HG02623 (cell line): ENCODE data around the gene TTC7B.

ENCODE experiments used
- ATAC-seq: cut with Tn5 transposase; IDR thresholded peaks from one replicate; pipeline ENCODE4 v1.9.1; 2021; ENCODE audit warnings: moderate library complexity; ENCODE audit not compliant: unreplicated experiment

Gene TTC7B

DNA sequence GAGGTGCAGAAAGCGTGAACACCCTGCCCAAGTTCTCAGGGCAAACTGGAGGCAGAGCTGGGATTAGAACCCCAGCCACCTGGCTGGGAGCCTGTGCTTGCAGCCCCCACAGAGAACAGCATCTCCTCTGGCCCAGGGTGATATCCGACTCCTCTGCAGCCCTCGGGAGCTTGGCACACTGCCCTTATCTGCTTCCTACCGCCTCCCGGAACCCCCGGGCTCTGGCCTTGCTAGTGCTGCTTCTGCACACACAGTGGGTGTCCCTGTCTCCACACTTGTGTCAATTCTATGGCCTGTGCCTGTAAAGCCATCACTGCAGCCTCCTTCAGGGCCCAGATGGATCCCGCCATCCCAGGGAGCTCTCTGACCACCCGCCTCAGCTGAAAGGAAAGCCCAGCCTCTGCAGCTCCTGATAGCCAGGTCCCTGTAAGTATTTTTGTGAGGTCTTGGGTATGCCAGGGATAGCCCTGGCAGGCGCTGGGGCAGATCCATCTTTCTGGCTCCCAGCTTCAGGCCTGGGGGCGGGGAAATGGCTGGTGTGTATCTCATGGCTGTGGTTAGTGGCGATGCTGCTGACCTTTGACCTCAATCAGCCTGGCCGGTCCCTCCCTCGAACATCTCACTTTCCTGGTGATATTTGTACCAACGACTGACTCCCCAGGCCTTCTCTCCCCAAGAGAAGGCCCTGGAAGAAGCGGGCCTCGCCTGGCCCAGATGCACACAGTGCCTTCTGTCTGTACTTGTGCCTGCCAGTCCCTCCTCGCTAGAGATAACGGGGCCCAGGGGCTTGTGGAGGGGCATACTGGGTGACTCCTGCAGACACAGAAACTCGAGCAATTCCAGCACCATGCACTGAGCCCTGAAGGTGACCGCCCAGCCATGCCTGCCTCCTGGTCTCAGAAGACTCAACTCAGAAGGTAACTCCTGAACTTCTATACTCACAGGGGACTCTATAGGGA lies 235.6 kb downstream of the TTC7B start:
- ATAC-seq: no peak

DNA sequence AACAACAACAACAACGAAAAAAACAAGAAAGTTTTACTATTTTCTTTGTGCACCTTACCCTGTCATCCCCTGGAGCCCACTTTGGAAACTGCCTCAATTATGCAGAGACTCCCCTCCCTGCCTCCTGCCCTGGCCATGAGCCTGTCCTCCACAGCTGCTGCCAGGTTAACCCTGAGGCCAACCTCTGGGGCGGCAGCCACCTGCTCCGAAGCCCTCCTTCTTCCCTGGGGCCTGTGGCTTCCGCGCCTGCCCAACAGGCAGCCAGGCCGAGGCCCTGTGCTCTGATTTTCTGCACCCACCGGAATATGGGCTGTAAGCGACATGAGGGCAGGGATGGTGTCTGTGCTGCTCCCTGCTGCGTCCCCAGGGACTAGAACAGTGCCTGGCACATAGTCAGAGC lies 236.4 kb downstream of the TTC7B start:
- ATAC-seq: no peak

DNA sequence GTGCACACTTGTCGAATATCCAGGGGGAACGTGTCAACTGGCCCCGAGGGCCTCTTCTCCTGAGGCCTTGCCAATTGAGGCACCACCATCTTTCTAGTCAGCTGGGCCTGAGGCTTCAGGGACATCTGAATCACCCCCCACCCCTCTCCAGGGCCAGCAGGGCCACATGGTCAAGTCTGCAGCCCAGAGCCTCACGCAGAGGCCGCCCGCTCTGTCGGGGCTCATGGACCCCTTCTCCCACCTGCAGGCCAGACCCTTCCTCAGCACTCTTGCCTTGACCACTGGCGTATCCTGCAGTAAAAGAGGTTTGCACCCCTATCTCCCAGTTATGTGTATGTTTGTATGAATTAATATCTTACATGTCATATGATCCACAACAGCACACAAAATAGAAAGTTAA lies 237.1 kb downstream of the TTC7B start:
- no peak for ATAC-seq

DNA sequence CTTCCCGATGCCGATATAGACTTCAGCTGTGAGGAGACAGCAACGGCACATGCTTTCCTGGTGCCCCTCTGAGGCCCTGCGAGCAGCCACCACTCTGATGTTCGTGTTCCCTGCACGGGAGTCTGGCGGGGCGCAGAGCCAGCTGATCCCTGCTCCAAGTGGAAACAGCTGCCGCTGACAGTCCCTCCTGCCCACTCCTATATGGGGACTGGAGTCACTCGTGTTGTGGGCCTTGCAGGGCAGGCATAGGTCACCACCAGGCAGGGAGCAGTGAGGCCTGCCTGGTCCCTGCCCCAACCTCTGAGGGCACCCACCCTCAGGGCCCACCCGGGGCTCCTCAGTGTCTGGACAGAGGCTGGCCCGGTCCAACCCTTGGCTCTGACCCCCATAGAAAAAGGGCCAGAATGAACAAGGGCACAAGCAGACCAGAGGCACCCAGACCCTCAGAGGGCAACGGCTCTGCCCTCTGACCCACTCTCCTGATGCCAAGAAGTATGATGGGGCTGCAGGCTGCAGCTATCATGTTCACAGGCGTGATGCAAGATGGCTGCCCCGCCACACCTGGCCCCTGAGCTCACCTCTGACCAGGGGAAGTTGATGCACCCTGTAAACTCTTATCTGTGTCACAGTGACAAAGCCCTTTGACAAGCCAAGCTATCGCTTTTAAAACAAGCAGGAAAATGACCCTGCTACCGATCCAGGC lies 237.8 kb downstream of the TTC7B start:
- ATAC-seq: no peak

DNA sequence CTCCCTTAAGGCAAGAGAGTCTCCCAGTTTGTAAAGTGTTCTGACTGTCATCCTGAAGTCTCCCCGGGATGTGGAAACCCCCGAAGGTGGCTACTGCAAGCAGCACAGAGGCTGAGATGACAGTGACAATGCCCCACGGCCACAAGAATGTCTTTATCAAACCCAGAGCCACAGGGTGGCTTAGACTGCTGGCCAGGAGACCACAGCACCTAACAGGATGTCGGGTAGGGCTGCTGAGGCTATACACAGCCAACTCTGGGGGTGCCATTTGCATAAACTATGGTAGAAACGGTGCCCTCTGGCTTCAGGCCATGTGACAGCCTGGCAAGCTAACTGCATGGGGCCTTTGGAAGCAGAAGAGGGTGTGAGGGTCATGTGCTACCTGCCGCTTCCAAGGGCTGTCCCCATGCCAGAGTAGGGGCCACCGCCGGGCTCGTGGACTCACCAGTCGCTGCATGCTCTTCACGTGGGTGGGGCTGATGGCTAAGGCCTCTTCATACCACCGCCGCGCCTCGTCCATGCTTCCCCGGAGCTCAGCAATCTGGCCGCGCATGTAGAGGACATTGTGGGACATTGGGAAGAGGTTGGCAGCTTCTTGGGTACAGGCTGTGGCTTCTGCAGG lies 238.5 kb downstream of the TTC7B start:
- no peak for ATAC-seq

DNA sequence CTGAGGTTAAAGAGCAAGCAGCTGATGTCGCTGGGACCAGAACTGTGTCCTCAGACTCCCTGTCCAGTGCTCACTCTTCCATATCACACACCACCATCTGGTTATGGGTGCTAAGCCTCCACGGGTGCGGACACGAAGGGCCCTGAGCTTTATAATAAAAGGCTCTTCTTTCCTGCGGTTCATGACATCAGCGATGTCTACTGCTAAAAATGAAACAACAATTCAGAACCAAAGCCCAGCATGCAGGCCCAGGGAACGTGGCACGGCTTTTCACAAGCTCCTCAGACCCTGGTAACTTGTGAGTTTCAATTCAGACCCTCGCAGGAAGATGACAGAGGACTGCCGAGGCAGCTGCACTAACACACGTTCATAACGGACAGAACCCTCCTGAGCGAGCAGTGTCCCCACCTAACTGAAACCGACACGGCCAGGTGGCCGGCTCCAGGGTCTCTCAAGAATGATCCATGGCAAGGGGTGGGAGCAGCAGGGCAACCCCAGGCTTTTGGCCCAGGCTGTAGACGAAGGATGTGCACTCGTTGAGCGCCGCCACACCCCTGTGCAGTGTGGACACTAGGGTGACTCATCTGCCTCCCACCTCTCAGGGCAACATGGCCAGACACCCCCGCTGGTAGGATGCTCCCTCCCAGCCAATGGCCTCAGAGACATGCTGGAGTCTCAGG lies 239.1 kb downstream of the TTC7B start:
- ATAC-seq: no peak

DNA sequence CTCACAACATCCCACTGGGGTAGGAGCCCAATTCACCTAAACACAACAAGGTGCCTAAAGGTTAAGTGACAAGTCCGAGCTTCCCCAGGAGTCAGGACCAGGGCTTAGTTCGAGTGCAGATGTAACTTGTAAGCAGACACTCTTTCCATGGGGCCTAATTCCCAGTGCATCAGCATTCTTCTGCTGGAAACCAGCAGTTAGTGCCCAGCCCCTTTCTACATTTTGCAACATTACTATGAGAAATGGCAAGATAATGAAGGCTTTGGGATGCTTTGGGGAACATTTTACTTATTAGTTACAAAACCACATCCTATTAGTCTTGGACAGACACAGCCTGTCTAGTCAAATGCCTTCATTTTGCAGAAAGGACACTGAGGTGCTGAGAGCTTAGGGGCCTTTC lies 239.6 kb downstream of the TTC7B start:
- ATAC-seq: no peak

DNA sequence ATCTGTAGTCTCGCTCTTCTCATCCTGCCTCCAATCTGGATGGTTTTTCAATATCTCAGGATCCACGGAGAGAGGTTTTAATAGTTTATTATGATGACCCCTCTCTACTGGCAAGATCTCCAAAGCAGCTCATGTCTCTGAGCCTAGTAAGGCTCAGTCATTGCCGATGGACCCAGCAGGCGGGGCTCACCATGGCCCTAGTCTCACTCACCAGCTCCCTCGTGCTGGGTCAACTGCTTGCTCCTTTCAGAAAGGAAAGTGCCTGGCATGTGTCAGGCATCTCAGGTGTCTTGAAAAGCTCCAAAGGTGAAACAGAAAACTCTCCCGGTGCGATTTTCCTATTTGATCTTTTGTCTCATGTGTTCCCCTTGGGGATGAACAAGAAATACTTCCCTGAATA lies 240.4 kb downstream of the TTC7B start:
- no peak for ATAC-seq

DNA sequence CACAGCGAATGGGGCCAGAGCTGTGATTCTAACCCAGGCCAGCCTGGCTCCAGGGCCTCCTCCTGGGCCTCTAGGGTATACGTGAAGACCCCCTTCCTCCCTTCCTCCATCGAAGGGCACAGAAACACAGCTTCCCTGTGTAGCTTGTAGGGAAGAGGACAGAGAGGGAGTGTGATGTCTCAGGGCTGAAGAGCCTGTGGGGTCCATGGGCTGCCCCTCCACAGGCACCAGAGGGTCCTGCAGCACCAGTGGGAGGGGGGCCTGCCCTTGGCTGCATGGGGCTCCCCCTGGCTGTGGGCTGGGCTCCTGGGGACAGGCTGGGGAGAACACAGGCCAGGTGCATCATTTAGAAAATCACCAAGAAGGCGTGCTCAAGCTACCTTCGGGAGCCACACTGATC lies 240.9 kb downstream of the TTC7B start:
- ATAC-seq: no peak

DNA sequence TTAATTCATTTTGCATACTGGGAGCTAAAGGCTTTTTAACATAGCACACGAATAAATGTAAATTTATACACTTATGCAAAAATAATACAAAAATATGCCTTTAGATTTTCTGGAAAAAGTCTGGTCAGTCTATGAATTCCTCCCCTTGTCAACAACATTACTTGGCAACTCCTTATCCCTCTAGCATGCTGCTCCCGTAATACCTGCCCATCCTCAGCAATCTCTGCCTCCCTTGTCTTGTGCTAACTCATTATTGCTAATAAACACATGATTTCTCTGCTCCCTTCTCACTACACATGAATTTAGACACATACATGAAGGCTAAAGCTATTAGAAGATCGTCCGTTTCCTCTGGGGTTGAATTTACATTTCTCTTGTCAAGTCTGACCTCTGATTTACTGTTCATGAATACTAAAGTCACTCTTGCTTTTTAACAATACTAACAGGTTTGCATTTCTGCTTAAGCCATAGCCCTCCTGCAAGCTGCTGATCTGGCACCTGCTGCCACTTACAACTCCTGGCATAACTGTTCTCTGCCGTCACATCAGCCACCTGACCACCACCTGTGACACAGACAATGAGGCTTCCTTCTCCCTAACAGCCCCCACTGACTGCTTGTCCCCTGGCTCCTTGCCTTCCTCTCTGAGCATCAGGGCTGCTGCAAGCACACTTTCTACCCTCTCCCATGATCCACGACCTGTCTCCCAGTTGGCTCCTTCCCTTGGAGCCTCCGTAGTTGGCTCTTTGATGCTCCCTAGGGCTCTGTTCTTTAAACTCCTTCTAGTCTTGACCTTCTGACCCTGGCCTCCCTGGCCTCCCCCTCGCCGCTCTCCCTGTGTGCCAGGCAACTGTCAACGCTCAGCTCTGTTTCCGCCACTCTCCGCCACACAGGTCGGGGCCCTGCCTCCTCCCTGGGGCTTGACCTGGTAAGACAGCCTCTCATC lies 241.8 kb downstream of the TTC7B start:
- no peak for ATAC-seq

DNA sequence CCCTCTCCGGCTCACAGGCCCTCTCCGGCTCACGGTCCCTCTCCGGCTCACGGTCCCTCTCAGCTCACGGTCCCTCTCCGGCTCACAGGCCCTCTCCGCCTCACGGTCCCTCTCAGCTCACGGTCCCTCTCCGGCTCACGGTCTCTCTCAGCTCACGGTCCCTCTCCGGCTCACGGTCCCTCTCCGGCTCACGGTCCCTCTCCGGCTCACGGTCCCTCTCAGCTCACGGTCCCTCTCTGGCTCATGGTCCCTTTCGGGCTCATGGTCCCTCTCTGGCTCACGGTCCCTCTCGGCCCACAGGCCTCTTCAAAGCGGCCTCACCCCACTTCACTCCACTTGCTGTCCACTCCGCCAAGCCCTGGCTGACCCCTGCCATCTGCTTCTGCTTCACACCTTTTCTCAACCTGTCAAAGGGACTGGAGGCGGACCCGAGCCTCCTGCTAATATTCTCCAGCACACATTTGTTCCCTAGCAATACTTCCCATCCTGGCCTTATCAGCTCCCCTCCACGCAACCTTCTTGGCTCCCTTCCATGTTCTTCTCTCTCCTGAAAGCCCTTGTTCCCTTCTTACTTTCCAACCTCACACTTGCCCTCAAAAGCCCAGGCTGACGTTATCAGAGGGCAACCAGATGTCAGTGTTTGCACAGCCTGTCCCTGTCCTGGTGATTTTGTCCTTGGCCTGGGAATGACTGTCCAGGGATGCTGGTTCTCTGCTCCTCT lies 242.7 kb downstream of the TTC7B start:
- ATAC-seq: no peak

DNA sequence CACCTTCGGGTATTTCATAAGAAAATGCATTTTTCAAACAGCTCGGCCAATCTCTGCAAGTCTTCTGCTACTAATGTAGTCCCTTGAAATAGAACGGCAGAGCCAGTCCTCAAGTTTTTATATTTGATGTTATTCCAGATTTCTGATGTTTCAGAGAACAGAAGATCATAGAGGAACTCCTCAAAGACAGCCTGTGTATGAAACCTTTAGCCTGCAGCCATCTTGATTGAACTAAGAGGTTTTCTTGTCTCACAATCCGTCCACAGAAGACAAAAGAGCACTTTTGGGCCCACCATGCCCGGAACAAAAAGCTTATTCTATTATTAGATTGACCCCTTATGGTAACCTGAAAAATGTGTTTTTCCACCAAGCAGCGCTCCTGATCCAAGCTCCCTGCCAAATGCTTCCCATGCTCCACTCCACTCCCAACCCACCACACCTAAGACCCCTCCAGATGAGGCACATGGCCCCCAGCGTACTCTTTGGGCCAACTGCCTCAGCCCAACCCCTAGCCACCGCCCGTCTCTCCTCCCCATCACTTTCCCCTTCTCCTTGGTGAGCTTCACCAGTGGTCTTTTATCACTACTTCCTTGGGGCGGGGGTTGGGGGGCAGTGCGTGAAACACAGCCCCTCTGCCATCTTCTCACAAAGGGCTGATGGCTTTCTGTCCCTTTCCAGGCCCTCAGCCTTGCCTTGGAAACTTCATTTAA lies 243.6 kb downstream of the TTC7B start:
- no peak for ATAC-seq

DNA sequence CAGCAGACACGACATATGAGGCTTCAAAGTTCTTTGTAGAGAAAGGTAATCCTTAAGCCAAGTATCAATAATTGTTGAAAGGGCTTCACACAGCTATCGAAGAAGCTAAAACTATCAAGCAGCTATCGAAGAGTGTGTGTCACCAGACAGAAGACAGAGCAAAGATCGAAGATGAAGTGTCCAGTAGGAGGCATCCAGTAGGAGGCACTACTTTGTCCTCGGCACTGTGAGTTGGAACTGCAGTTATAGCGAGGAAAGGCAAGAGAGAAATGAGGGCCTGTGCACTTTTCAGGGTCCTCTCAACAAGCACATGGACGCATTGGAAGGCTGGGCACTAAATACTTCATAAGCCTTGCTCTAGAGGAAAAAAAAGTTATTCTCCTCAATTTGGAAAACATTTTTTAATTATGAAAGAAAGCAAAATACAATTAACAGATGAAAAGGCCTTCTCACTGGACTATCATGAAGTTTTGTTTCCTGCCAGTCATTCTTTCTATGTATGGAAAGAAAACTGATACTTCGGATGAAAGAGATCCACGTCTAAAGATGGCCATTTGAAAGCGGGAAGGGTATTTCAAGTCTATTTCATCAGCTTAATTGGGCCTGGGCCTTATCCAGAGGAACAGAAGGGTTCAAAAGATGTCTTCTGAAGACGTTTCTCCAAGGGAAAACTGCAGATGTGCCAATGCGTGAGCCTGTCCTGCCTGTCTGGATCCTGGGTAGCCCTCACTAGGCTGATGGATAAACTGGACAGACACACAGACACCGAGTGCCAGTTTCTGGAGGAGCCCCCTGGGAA lies 244.9 kb downstream of the TTC7B start:
- ATAC-seq: no peak

DNA sequence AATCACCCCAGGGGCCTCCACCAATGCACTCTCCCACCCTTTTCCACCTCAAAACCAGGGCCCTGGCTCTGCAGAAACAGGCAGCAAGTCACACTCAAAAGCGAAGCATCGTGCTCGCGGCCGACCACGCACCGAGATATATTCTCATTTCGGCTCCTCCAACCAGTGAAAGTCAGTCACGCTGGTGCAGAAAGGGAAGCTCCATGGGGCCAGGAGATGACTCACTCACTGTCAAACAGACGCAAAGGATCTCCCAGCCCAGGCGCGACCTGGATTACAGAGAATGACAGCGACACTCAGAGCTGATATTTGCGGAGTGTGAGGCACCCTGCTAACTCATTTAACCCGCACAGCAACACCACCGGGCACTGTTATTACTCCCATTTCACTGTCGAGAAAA lies 245.8 kb downstream of the TTC7B start:
- no peak for ATAC-seq

DNA sequence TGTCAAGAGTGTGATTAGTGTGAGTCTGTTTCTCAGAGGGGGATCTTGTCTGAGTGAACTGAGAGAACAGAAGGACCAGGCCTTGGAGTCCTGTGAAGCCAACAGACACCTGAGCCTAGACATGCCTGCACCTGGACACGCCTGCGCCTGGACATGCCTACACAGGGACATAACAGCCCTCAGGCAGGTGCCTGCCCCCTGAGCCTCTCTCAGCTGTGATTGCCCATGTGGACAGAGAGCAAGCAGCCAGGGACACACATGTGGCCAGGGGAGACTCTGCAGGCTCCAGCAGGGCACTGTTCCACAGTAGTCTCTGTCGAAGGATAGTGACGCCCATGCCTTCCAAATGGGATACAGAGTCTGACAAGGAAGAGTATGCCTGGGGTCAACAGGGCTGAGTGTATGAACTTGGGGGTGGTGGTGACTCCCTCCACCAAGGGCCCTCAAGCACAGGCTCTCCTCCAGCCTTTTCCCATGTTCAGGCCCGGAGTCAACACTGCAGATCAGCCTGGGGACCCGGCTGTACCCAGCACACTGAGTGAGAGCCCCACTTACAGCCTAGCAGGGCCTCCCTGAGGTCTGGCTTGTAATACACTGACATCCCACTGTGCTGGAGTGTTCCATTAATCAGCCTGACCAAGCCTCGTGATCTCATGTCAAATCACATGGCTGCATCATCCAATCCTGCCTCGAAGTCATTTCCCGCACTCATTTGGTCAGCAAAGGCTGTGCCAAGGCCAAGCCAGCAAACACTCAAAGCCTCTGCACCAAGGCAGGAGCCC lies 246.4 kb downstream of the TTC7B start:
- ATAC-seq: no peak

DNA sequence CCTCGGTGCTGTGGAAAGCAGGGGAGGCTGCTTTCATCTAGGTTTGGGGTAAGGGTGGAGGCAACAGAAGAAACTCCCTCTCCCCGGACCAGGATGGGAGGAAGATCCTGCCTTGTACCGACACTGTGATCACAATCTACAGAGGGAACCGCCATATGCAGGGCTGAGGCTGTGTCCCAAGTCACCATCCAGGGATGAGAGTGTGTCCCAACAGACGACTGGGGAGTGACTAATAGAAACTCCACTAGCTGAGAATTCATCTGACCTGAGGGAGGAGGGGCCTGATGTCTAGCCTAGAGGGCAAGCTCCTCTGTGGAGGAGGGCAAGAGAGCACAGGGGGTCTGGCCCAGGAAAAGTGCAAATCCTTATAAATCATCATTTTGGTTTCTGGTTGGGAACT lies 247.0 kb downstream of the TTC7B start:
- ATAC-seq: no peak

DNA sequence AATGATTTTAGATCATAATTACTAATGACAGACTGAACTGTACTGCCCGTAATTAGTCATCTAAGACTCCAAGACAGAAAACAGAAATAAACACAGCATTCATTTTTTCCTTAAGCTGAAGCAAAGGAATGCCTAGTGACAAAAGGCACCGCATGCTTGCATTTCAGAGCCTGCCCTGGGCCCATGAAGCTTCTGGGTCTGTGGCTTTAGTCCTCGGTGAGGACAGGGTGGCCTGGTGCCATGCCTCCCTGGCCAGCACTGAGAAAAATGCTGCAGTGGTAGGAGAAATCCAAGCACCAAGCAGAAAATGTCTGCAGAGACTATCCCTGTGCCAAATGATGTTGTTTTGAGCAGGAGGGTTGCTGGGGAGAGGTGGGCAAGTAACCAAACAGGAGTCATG lies 247.8 kb downstream of the TTC7B start:
- no peak for ATAC-seq
